ENCODE data around the gene PTPRA.

The PTPRA gene

DNA sequence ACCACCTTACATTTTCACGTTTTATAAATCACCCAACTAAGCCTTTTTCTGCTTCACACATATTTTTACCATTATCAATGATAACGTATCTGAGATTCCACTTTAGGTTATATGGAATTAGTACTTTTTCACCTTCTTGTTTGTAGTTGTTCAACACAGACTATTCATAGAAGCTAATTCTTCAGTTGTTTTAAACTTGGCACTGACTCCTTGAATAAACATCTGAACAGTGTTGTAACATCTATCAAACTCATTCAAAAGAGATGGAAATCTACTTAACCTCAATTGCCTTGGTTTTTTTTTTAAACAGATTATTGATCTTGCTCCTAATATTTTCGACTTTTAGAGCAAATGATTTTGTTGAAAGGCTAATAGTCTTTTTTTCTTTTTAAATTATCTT lies 34.2 kb downstream of the PTPRA start:
- ATAC-seq: no peak
- no peak for TF ChIP-seq OSR1 (CRISPR knock-in tag; IDR thresholded peaks at IDR 0.05)

DNA sequence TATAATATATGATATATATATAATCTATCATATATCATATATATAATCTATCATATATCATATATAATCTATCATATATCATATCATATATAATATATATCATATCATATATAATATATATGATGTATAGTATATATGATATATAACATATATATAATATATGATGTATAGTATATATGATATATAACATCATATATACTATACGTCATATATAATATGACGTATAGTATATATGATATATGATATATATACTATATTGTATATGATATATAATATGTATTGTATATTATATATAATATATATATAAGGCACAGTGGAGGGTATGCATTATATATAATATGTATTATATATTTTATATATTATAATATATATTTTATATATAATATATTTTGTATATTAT lies 36.7 kb downstream of the PTPRA start:
- no peak for TF ChIP-seq CSRNP3 (CRISPR knock-in tag; IDR thresholded peaks at IDR 0.05)
- TF ChIP-seq SNAI2 (CRISPR knock-in tag; IDR thresholded peaks at IDR 0.05): no peak
- TF ChIP-seq PATZ1 (CRISPR knock-in tag; IDR thresholded peaks at IDR 0.05; ENCODE audit: borderline replicate concordance): no peak
- no peak for TF ChIP-seq TCF4 (CRISPR knock-in tag; IDR thresholded peaks at IDR 0.05; ENCODE audit: borderline replicate concordance)
- TF ChIP-seq TOX (CRISPR knock-in tag; IDR thresholded peaks at IDR 0.05; ENCODE audit: borderline replicate concordance): no peak
- no peak for TF ChIP-seq ISL1 (CRISPR knock-in tag; IDR thresholded peaks at IDR 0.05)
- no peak for TF ChIP-seq ZNF70 (CRISPR knock-in tag; IDR thresholded peaks at IDR 0.05)
- ATAC-seq: no peak

DNA sequence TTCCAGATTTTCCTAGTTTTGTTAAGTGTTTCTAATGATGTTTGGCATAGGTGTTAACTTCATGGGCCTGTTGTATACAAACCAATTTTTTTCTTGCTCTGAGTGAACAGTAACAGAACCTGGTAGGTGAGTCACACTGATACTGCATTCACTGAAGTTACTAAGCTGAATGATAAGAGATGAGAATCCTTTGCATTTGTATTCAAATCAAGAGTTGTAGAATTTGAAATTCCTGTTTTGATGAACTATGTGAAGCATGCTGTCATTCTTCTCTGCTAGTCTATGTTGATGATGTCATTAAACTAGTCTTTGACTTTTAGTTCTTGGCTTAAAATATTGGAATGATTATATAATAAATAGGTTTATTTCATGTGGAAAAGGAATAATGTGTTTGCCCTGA lies 37.9 kb downstream of the PTPRA start:
- TF ChIP-seq TCF4 (CRISPR knock-in tag; IDR thresholded peaks at IDR 0.05; ENCODE audit: borderline replicate concordance): no peak
- no peak for TF ChIP-seq CSRNP3 (CRISPR knock-in tag; IDR thresholded peaks at IDR 0.05)
- TF ChIP-seq ZC3H10 (CRISPR knock-in tag; IDR thresholded peaks at IDR 0.05): no peak
- no peak for TF ChIP-seq ZNF70 (CRISPR knock-in tag; IDR thresholded peaks at IDR 0.05)
- no peak for TF ChIP-seq OSR1 (CRISPR knock-in tag; IDR thresholded peaks at IDR 0.05)
- no peak for TF ChIP-seq ZNF565 (CRISPR knock-in tag; conservative IDR thresholded peaks at IDR 0.05; ENCODE audit: low read depth)
- TF ChIP-seq ESRRG (CRISPR knock-in tag; IDR thresholded peaks at IDR 0.05): no peak
- TF ChIP-seq CSDC2 (CRISPR knock-in tag; IDR thresholded peaks at IDR 0.05): no peak
- TF ChIP-seq, protein P1, sequence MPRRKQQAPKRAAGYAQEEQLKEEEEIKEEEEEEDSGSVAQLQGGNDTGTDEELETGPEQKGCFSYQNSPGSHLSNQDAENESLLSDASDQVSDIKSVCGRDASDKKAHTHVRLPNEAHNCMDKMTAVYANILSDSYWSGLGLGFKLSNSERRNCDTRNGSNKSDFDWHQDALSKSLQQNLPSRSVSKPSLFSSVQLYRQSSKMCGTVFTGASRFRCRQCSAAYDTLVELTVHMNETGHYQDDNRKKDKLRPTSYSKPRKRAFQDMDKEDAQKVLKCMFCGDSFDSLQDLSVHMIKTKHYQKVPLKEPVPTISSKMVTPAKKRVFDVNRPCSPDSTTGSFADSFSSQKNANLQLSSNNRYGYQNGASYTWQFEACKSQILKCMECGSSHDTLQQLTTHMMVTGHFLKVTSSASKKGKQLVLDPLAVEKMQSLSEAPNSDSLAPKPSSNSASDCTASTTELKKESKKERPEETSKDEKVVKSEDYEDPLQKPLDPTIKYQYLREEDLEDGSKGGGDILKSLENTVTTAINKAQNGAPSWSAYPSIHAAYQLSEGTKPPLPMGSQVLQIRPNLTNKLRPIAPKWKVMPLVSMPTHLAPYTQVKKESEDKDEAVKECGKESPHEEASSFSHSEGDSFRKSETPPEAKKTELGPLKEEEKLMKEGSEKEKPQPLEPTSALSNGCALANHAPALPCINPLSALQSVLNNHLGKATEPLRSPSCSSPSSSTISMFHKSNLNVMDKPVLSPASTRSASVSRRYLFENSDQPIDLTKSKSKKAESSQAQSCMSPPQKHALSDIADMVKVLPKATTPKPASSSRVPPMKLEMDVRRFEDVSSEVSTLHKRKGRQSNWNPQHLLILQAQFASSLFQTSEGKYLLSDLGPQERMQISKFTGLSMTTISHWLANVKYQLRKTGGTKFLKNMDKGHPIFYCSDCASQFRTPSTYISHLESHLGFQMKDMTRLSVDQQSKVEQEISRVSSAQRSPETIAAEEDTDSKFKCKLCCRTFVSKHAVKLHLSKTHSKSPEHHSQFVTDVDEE (CRISPR knock-in tag; IDR thresholded peaks at IDR 0.05): no peak
- no peak for TF ChIP-seq GLIS3 (CRISPR knock-in tag; IDR thresholded peaks at IDR 0.05)
- TF ChIP-seq ZFP3 (CRISPR knock-in tag; IDR thresholded peaks at IDR 0.05): no peak
- no peak for TF ChIP-seq ISL1 (CRISPR knock-in tag; IDR thresholded peaks at IDR 0.05)
- no peak for TF ChIP-seq ZFP30 (CRISPR knock-in tag; IDR thresholded peaks at IDR 0.05)
- no peak for TF ChIP-seq TOX (CRISPR knock-in tag; IDR thresholded peaks at IDR 0.05; ENCODE audit: borderline replicate concordance)
- no peak for TF ChIP-seq ARNTL (CRISPR knock-in tag; IDR thresholded peaks at IDR 0.05; ENCODE audit: borderline replicate concordance, low read depth)
- no peak for TF ChIP-seq RARB (CRISPR knock-in tag; IDR thresholded peaks at IDR 0.05)
- TF ChIP-seq CREB5 (CRISPR knock-in tag; IDR thresholded peaks at IDR 0.05; ENCODE audit: low read depth): no peak
- no peak for TF ChIP-seq PPARA (CRISPR knock-in tag; IDR thresholded peaks at IDR 0.05; ENCODE audit: borderline replicate concordance)
- TF ChIP-seq PATZ1 (CRISPR knock-in tag; IDR thresholded peaks at IDR 0.05; ENCODE audit: borderline replicate concordance): no peak
- ATAC-seq: no peak

Data from SK-N-SH treated with all-trans-retinoic acid at 6 μM for 48 hours (cell line).